Thyroid gland (tissue), 4 donors: ENCODE measurements around the gene ZC2HC1B. TPM values are rescaled to one million over a fixed set of nuclear protein-coding genes. Genes with fewer than 3 reads are reported as not detected.

Source experiments
- DNase-seq, 2 donors: peaks; one replicate each; pipeline ENCODE4 v3.0.0-alpha.2; 2019
- H3K27ac ChIP-seq, 3 donors: fragments of 200-600 bp; sonication (generic); 1 replicate in 2 of 3; 2 replicates in 1 of 3; pipeline ENCODE4 v1.5.1; 2016 to 2019; ENCODE audit warnings: mild to moderate bottlenecking in 1 of 3, moderate library complexity in 1 of 3
- H3K27me3 ChIP-seq: fragments of 200-600 bp; sonication (generic); one replicate; pipeline ENCODE4 v1.5.1; 2019
- H3K36me3 ChIP-seq, 2 donors: fragments of 200-600 bp; sonication (generic); one replicate each; pipeline ENCODE4 v1.5.1; 2016 to 2019
- H3K4me1 ChIP-seq, 2 donors: fragments of 200-600 bp; sonication (generic); one replicate each; pipeline ENCODE4 v1.5.1; 2017 to 2019
- H3K4me3 ChIP-seq, 3 donors: fragments of 200-600 bp; sonication (generic); replicated peaks in 1 of 3; 1 replicate in 2 of 3; 2 replicates in 1 of 3; pipeline ENCODE4 v1.5.1; 2016; ENCODE audit warnings: mild to moderate bottlenecking in 1 of 3
- H3K9me3 ChIP-seq: fragments of 200-600 bp; sonication (generic); one replicate; pipeline ENCODE4 v1.5.1; 2017
- CTCF ChIP-seq, 6 experiments: fragments of 200-600 bp in 3 of 6; fragments of 450-650 bp in 3 of 6; sonication (generic) in 3 of 6; IDR thresholded peaks; one replicate each; pipeline ENCODE4 v1.5.1; 2016 to 2019; ENCODE audit warnings: antibody characterized with exemption in 6 of 6, mild to moderate bottlenecking in 2 of 6, inconsistent platforms in 1 of 6, moderate library complexity in 1 of 6
- POLR2A ChIP-seq, 2 donors: fragments of 450-650 bp; IDR thresholded peaks; one replicate each; pipeline ENCODE4 v1.6.1; 2017; ENCODE audit warnings: antibody characterized with exemption in 2 of 2, mild to moderate bottlenecking in 2 of 2, moderate library complexity in 1 of 2
- WGBS, 2 donors: methylation state at CpG; one replicate each; pipeline ENCODE4 v1.1.5; 2017; 5-methylcytosine and 5-hydroxymethylcytosine counted together
- intact Hi-C: fragments of 100-400 bp; cut with DNase I; formaldehyde crosslinking; loops from one replicate; pipeline ENCODE4 v1.15.1; 2023
- total RNA-seq, 4 donors: library from RNA; depleted of rRNA; stranded (reverse); fragments of >200 nt; gene quantifications; one replicate each; pipeline ENCODE4 v1.2.3, GENCODE V29; 2016

ZC2HC1B gene
- total RNA-seq, 4 donors from 2014 or later: not detected

- no peak for DNase-seq
- H3K27me3 ChIP-seq: no peaks in the 10 kb centered on the region
- no peak overlapping the region for H3K4me3 ChIP-seq
- no peaks in the 10 kb centered on the region for H3K36me3 ChIP-seq
- TF ChIP-seq POLR2A (IDR thresholded peaks at IDR 0.05) (no peak), CTCF (IDR thresholded peaks at IDR 0.05) (no peak)
- no peaks in the 10 kb centered on the region for H3K9me3 ChIP-seq
- 92 to 100% methylated on average over 1 of the region's 1 CpG for WGBS, 2 donors
- H3K4me1 ChIP-seq: no peaks in the 10 kb centered on the region
- intact Hi-C loops: no loop called here
- H3K27ac ChIP-seq: no peak overlapping the region
Observed at GRCh38 chr6:143934331-143934730, 70.1 kb downstream of the ZC2HC1B start.

GRCh38 chr6:143934867-143935266 is 70.6 kb downstream of the ZC2HC1B start:
- 100% methylated on average over 4 of the region's 4 CpGs; no CpG with 5 or more reads in 1 of the 2 donors for WGBS, 2 donors
- no peak overlapping the region for H3K27ac ChIP-seq
- intact Hi-C loops: no loop called here
- DNase-seq: no peak
- TF ChIP-seq CTCF (IDR thresholded peaks at IDR 0.05): no peak
- no peak for TF ChIP-seq POLR2A (IDR thresholded peaks at IDR 0.05)
- H3K36me3 ChIP-seq: no peaks in the 10 kb centered on the region
- no peak overlapping the region for H3K4me3 ChIP-seq
- no peaks in the 10 kb centered on the region for H3K4me1 ChIP-seq
- no peaks in the 10 kb centered on the region for H3K9me3 ChIP-seq
- H3K27me3 ChIP-seq: no peaks in the 10 kb centered on the region

GRCh38 chr6:143936347-143936746 is 72.1 kb downstream of the ZC2HC1B start:
- no peak overlapping the region for H3K27ac ChIP-seq
- H3K4me1 ChIP-seq: no peaks in the 10 kb centered on the region
- intact Hi-C loops: no loop called here
- H3K27me3 ChIP-seq: no peaks in the 10 kb centered on the region
- no peak for DNase-seq
- no peak overlapping the region for H3K4me3 ChIP-seq
- TF ChIP-seq POLR2A (IDR thresholded peaks at IDR 0.05) (no peak), CTCF (IDR thresholded peaks at IDR 0.05) (no peak)
- no peaks in the 10 kb centered on the region for H3K9me3 ChIP-seq
- WGBS, 2 donors: 83 to 93% methylated on average over 3 of the region's 3 CpGs
- no peaks in the 10 kb centered on the region for H3K36me3 ChIP-seq

DNA sequence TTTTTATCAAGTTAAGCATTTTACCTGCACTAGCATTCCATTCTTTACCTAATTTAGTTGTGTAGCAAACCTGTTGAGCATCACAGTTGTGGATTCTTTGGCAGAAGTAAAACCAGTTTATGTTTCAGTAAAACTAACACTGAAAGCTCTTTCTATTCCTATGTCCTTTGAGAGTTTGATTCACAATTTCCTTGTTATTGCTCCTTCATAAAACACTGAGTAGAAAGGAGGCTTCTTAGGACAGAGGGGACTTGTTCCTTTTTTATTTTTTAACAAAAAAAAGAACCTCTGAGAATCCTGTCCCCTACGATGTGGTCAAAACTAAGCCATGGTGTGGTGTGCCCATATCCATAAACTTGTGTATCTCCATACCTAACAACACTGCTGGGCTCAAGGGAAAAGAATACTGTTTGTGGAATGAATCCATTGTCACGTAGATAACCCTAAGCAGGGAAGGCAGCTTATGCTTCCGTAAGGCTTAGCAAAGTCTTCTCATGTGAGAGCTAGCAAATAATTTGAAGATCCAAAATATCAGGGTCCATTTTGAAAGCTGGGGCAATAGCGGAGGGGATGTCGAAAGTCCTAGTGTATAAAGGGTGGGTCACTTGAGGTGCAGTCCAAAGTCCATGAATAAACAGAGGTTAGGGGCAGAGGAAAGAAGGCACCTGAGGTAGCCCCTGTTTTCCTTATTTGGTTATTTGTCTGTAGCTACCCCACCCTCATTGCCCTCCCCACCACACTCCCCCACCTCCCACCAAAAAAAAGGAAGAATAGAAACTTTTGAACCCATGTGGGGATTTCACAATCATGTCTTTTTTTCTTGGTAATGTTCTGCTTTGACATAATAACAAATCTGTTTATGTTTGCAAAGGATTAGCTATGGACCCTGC is 72.7 kb downstream of the ZC2HC1B start:
- no peak for DNase-seq
- H3K27me3 ChIP-seq: no peaks in the 10 kb centered on the region
- WGBS, 2 donors: 77 to 82% methylated on average over 5 of the region's 5 CpGs
- TF ChIP-seq CTCF (IDR thresholded peaks at IDR 0.05) (no peak), POLR2A (IDR thresholded peaks at IDR 0.05) (no peak)
- no peak overlapping the region for H3K27ac ChIP-seq
- no peak overlapping the region for H3K4me3 ChIP-seq
- no peaks in the 10 kb centered on the region for H3K9me3 ChIP-seq
- H3K4me1 ChIP-seq: no peaks in the 10 kb centered on the region
- H3K36me3 ChIP-seq: no peaks in the 10 kb centered on the region
- intact Hi-C loops: no loop called here

DNA sequence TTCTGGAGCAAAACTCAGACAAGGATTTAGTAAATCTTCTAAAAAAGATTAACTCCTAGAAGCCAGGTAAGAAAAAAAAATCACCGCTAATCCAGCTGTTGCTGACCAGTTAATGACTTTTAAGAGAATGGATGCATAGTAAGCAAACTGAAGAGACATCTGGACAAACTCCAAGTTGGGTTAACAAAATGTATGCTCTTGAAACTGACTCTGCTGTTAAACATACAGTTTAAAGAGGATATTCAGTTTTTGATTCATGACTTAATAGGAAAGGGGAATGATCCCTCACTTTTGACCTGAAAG is 73.3 kb downstream of the ZC2HC1B start:
- 97 to 100% methylated on average over 1 of the region's 1 CpG for WGBS, 2 donors
- H3K4me3 ChIP-seq: no peak overlapping the region
- intact Hi-C loops: no loop called here

More for the DNA sequence above, 73.3 kb downstream of the ZC2HC1B start:
- TF ChIP-seq POLR2A (IDR thresholded peaks at IDR 0.05): no peak
- no peak for TF ChIP-seq CTCF (IDR thresholded peaks at IDR 0.05)
- Histone ChIP-seq H3K27ac (no peak overlapping the region), H3K36me3 (no peaks in the 10 kb centered on the region), H3K9me3 (no peaks in the 10 kb centered on the region), H3K4me1 (no peaks in the 10 kb centered on the region), H3K27me3 (no peaks in the 10 kb centered on the region)
- no peak for DNase-seq
